ENCODE results near the gene SCAMP5. TPM values are rescaled to one million over a fixed set of nuclear protein-coding genes. Genes with fewer than 3 reads are reported as not detected.

SCAMP5 gene
- total and polyA plus RNA-seq, 2 of the 13 experiments (the other 11 are each of a cell fraction or from before 2014, with no cell fraction given): 34.3 to 49.0 TPM

DNA sequence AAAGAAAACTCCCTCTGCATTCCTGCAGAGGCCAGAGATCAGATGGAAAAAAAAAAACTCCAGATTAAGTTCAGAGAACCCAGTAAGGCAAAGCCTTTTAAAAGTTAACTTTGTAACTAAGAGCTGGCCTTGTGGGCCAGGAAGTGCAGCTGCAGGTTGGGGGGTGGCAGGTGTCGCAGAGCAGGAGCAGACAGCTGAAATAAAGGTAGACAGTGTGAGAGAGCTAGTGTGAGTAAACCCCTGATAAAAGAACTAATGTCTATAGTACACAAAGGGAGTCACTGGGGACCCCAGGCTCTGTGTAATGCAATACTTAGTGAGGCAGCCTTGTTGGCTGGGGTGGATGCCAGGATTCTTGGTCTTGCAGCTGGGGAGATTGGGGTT lies 70.1 kb downstream of the SCAMP5 start (continued):
- TF ChIP-seq, protein P1, sequence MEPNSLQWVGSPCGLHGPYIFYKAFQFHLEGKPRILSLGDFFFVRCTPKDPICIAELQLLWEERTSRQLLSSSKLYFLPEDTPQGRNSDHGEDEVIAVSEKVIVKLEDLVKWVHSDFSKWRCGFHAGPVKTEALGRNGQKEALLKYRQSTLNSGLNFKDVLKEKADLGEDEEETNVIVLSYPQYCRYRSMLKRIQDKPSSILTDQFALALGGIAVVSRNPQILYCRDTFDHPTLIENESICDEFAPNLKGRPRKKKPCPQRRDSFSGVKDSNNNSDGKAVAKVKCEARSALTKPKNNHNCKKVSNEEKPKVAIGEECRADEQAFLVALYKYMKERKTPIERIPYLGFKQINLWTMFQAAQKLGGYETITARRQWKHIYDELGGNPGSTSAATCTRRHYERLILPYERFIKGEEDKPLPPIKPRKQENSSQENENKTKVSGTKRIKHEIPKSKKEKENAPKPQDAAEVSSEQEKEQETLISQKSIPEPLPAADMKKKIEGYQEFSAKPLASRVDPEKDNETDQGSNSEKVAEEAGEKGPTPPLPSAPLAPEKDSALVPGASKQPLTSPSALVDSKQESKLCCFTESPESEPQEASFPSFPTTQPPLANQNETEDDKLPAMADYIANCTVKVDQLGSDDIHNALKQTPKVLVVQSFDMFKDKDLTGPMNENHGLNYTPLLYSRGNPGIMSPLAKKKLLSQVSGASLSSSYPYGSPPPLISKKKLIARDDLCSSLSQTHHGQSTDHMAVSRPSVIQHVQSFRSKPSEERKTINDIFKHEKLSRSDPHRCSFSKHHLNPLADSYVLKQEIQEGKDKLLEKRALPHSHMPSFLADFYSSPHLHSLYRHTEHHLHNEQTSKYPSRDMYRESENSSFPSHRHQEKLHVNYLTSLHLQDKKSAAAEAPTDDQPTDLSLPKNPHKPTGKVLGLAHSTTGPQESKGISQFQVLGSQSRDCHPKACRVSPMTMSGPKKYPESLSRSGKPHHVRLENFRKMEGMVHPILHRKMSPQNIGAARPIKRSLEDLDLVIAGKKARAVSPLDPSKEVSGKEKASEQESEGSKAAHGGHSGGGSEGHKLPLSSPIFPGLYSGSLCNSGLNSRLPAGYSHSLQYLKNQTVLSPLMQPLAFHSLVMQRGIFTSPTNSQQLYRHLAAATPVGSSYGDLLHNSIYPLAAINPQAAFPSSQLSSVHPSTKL (CRISPR knock-in tag; IDR thresholded peaks at IDR 0.05): peak; percentile 70
- TF ChIP-seq ZNF563 (CRISPR knock-in tag; IDR thresholded peaks at IDR 0.05) (no peak), MYC (CRISPR knock-in tag; IDR thresholded peaks at IDR 0.05; ENCODE audit: borderline replicate concordance) (peak; percentile 22; the same call in 1 of the 2 replicates), NR2C2 (CRISPR knock-in tag; IDR thresholded peaks at IDR 0.05; ENCODE audit: borderline replicate concordance) (no peak), ZFX (CRISPR knock-in tag; IDR thresholded peaks at IDR 0.05; ENCODE audit: low read depth) (peak; percentile 43; the same call in 1 of the 2 replicates), ZNF891 (CRISPR knock-in tag; IDR thresholded peaks at IDR 0.05) (no peak), ZNF20 (CRISPR knock-in tag; IDR thresholded peaks at IDR 0.05) (no peak), ZFY (CRISPR knock-in tag; IDR thresholded peaks at IDR 0.05) (peak; percentile 54), YEATS2 (CRISPR knock-in tag; IDR thresholded peaks at IDR 0.05; ENCODE audit: borderline replicate concordance) (no peak), ZNF124 (CRISPR knock-in tag; IDR thresholded peaks at IDR 0.05) (0 out of 2 replicates have a peak, but pooled peaks have one; percentile 58), TCF7 (IDR thresholded peaks at IDR 0.05; ENCODE audit: low read depth) (peak; percentile 60; the same call in 1 of the 2 replicates), AKAP8 (CRISPR knock-in tag; IDR thresholded peaks at IDR 0.05) (no peak), TEAD3 (CRISPR knock-in tag; optimal IDR thresholded peaks at IDR 0.05; ENCODE audit: borderline replicate concordance) (peak; percentile 61), ZFP1 (CRISPR knock-in tag; IDR thresholded peaks at IDR 0.05) (no peak), DPF2 (CRISPR knock-in tag; IDR thresholded peaks at IDR 0.05; ENCODE audit: borderline replicate concordance, low read depth) (peak; percentile 52; the same call in 1 of the 2 replicates), ZNF17 (CRISPR knock-in tag; IDR thresholded peaks at IDR 0.05) (no peak), CEBPB (IDR thresholded peaks at IDR 0.05; ENCODE audit: borderline replicate concordance, low read depth, low read length) (peak; percentile 13; the same call in 1 of the 2 replicates), IRF2 (CRISPR knock-in tag; IDR thresholded peaks at IDR 0.05) (no peak), RARG (CRISPR knock-in tag; IDR thresholded peaks at IDR 0.05; ENCODE audit: low read depth) (no peak)
- TF ChIP-seq, protein P2, sequence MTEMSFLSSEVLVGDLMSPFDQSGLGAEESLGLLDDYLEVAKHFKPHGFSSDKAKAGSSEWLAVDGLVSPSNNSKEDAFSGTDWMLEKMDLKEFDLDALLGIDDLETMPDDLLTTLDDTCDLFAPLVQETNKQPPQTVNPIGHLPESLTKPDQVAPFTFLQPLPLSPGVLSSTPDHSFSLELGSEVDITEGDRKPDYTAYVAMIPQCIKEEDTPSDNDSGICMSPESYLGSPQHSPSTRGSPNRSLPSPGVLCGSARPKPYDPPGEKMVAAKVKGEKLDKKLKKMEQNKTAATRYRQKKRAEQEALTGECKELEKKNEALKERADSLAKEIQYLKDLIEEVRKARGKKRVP (CRISPR knock-in tag; IDR thresholded peaks at IDR 0.05): 0 out of 4 replicates have a peak, but pooled peaks of 1 of the 2 experiments have one; percentile 26
- TF ChIP-seq, protein P3, sequence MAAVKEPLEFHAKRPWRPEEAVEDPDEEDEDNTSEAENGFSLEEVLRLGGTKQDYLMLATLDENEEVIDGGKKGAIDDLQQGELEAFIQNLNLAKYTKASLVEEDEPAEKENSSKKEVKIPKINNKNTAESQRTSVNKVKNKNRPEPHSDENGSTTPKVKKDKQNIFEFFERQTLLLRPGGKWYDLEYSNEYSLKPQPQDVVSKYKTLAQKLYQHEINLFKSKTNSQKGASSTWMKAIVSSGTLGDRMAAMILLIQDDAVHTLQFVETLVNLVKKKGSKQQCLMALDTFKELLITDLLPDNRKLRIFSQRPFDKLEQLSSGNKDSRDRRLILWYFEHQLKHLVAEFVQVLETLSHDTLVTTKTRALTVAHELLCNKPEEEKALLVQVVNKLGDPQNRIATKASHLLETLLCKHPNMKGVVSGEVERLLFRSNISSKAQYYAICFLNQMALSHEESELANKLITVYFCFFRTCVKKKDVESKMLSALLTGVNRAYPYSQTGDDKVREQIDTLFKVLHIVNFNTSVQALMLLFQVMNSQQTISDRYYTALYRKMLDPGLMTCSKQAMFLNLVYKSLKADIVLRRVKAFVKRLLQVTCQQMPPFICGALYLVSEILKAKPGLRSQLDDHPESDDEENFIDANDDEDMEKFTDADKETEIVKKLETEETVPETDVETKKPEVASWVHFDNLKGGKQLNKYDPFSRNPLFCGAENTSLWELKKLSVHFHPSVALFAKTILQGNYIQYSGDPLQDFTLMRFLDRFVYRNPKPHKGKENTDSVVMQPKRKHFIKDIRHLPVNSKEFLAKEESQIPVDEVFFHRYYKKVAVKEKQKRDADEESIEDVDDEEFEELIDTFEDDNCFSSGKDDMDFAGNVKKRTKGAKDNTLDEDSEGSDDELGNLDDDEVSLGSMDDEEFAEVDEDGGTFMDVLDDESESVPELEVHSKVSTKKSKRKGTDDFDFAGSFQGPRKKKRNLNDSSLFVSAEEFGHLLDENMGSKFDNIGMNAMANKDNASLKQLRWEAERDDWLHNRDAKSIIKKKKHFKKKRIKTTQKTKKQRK (IDR thresholded peaks at IDR 0.05; ENCODE audit: low read length): no peak
- TF ChIP-seq, protein P4, sequence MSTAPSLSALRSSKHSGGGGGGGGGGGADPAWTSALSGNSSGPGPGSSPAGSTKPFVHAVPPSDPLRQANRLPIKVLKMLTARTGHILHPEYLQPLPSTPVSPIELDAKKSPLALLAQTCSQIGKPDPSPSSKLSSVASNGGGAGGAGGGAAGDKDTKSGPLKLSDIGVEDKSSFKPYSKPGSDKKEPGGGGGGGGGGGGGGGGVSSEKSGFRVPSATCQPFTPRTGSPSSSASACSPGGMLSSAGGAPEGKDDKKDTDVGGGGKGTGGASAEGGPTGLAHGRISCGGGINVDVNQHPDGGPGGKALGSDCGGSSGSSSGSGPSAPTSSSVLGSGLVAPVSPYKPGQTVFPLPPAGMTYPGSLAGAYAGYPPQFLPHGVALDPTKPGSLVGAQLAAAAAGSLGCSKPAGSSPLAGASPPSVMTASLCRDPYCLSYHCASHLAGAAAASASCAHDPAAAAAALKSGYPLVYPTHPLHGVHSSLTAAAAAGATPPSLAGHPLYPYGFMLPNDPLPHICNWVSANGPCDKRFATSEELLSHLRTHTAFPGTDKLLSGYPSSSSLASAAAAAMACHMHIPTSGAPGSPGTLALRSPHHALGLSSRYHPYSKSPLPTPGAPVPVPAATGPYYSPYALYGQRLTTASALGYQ (CRISPR knock-in tag; IDR thresholded peaks at IDR 0.05): peak; percentile 68; the same call in 1 of the 2 replicates

Data from HepG2 (cell line).